Chondrocyte (in vitro differentiated cells): ENCODE data around the gene DENND4C. TPM values are rescaled to one million over a fixed set of nuclear protein-coding genes. Genes with fewer than 3 reads are reported as not detected.

ENCODE experiments used
- DNase-seq: peaks from one replicate; pipeline ENCODE4 v3.0.0; 2021; ENCODE audit warnings: mixed read lengths, low spot score
- H3K27ac Mint-ChIP-seq: one replicate; pipeline ENCODE4 v1.8.0; 2021; ENCODE audit warnings: mild to moderate bottlenecking, moderate library complexity, mixed read lengths; ENCODE audit not compliant: unreplicated experiment
- H3K27me3 Mint-ChIP-seq: 2 replicates; pipeline ENCODE4 v1.8.0; 2021; ENCODE audit warnings: low read depth, mixed read lengths
- H3K36me3 Mint-ChIP-seq: 2 replicates; pipeline ENCODE4 v1.8.0; 2021; ENCODE audit warnings: low read depth, mixed read lengths
- H3K4me1 Mint-ChIP-seq: 2 replicates; pipeline ENCODE4 v1.8.0; 2021; ENCODE audit warnings: low read depth, mild to moderate bottlenecking, mixed read lengths
- H3K4me3 Mint-ChIP-seq: one replicate; pipeline ENCODE4 v1.8.0; 2021; ENCODE audit warnings: mild to moderate bottlenecking, moderate library complexity, mixed read lengths; ENCODE audit not compliant: unreplicated experiment
- H3K9me3 Mint-ChIP-seq: 2 replicates; pipeline ENCODE4 v1.8.0; 2021; ENCODE audit warnings: low read depth, mixed read lengths
- total RNA-seq: library from RNA; stranded (reverse); gene quantifications from 3 replicates; pipeline ENCODE4 v1.2.1, GENCODE V29; 2021
- TF ChIP-seq, protein P1 (sequence below): fragments of 200-600 bp; sonication (generic); IDR thresholded peaks from 2 replicates; pipeline ENCODE4 v1.5.0; 2021; ENCODE audit warnings: antibody characterized with exemption, mild to moderate bottlenecking, moderate library complexity

The DENND4C gene
- total RNA-seq, 1 donor from 2014 or later = 27.0 TPM

DNA sequence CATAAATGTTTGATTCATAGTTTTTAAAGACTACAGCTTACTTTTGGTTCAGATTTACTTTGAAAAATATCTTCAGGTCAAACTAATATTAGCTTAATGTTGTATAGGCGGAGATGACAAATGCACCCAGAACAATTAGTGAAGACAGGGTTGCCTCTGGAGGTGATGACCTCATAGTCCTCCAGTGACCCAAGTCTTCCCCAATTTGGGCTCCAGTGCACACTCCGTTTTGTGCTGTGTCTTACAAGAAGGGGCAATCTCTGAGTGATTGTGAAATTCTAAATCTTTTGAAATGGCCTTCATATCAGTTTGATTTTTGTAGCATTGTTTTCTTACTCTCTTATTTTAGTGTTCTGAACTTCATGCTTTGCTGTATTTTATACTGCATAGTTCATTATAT lies 57.6 kb downstream of the DENND4C start:
- Mint-ChIP-seq H3K27me3 (no peaks in the 10 kb centered on the region), H3K4me3 (no peak overlapping the region), H3K36me3 (peaks cover 14% of the 10 kb centered on the region), H3K9me3 (no peaks in the 10 kb centered on the region), H3K4me1 (peaks cover 32% of the 10 kb centered on the region), H3K27ac (no peak overlapping the region)
- TF ChIP-seq, protein P1, sequence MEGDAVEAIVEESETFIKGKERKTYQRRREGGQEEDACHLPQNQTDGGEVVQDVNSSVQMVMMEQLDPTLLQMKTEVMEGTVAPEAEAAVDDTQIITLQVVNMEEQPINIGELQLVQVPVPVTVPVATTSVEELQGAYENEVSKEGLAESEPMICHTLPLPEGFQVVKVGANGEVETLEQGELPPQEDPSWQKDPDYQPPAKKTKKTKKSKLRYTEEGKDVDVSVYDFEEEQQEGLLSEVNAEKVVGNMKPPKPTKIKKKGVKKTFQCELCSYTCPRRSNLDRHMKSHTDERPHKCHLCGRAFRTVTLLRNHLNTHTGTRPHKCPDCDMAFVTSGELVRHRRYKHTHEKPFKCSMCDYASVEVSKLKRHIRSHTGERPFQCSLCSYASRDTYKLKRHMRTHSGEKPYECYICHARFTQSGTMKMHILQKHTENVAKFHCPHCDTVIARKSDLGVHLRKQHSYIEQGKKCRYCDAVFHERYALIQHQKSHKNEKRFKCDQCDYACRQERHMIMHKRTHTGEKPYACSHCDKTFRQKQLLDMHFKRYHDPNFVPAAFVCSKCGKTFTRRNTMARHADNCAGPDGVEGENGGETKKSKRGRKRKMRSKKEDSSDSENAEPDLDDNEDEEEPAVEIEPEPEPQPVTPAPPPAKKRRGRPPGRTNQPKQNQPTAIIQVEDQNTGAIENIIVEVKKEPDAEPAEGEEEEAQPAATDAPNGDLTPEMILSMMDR = no peak
- DNase-seq = no peak

DNA sequence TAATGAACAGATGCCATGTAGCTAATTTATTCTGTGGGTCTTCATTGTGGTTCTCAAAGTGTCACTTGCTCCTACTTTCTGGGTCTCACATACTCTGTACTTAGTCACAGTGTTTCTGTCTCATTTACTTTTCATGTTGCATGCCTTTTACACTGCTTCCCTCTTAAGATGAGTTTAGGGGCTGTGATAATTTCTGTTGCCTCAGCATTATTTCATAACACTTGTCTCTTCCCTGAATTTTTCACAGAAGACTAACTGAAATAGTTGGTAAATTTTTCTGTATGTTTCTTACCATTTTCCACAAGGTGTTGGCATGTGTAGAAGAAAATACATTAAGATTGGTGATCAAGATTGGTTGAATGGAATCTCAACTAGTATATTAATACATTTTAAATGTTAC lies 59.6 kb downstream of the DENND4C start:
- Mint-ChIP-seq H3K4me3 (no peak overlapping the region), H3K36me3 (peaks cover 18% of the 10 kb centered on the region), H3K27ac (no peak overlapping the region), H3K4me1 (peaks cover 28% of the 10 kb centered on the region), H3K9me3 (no peaks in the 10 kb centered on the region), H3K27me3 (no peaks in the 10 kb centered on the region)
- TF ChIP-seq, protein P1 = no peak
- DNase-seq = no peak

DNA sequence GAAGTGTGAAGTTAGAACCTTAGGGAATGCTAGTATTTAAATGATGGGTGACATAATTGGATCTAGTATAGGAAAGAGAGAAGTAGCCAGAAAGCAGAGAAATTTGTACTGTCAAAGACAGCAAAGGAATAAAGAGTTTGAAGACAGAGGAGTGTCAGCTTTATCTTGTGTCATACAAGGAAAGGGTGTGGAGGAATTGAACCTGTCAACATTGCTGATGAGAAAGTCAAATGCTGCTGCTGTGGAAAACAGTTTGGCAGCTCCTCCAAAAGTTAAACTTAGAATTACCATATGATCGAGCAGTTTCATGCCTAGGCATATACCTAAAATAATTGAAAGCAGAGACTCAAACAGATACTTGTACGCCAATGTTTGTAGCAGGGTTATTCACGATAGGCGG lies 63.7 kb downstream of the DENND4C start:
- DNase-seq = no peak
- TF ChIP-seq, protein P1 = no peak
- Mint-ChIP-seq H3K27ac (no peak overlapping the region), H3K27me3 (no peaks in the 10 kb centered on the region), H3K36me3 (peaks cover 16% of the 10 kb centered on the region), H3K4me1 (peaks cover 31% of the 10 kb centered on the region), H3K4me3 (no peak overlapping the region), H3K9me3 (no peaks in the 10 kb centered on the region)

DNA sequence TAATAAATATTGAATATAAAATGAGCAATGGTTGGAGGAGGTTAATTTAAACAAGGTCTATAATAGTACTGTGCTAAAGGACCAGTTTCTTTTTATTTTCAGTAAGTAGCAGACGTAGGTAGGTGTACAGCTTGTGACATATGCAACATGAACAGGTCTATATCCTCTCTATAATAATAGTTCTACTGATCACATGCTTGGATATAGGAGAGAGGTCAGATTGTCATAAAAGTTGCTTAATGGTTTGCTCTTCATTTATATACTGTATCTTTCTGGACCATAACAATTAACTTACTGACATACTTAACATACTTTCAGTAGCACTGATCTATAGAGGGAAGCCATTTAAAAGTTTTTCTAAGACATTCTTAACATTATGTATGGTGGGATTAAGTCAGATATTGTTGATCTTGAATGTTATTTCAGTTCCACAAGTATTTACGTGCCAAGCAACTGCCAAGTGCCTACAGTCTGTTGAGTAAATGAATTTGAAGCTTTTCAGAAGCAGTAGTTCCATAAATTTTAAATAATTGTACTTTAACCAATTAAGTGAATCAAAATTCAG lies 68.0 kb downstream of the DENND4C start:
- Mint-ChIP-seq H3K27ac (peak overlapping the region; percentile 70), H3K4me1 (peaks cover 41% of the 10 kb centered on the region), H3K9me3 (no peaks in the 10 kb centered on the region), H3K4me3 (peak overlapping the region; percentile 7), H3K36me3 (peaks cover 19% of the 10 kb centered on the region), H3K27me3 (no peaks in the 10 kb centered on the region)
- DNase-seq = no peak
- TF ChIP-seq, protein P1 = no peak

DNA sequence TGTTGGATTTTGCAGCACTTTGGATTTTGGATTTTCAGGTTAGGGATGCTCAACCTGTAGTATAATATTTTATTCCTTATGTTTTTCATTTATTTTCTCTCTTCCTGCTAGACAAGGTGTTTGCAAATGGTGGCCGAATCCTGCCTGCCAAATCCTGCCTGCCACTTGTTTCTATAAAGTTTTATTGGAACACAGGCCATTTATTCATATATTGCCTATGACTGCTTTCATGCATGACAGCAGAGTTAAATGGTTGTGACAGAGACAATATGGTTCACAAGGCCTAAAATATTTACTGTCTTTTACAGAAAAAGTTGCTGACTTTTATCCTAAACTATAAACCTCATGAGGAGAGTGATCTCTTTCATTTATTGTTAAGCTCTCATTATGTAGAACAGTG lies 72.7 kb downstream of the DENND4C start:
- DNase-seq = no peak
- Mint-ChIP-seq H3K36me3 (peaks cover 19% of the 10 kb centered on the region), H3K27me3 (no peaks in the 10 kb centered on the region), H3K27ac (no peak overlapping the region), H3K9me3 (no peaks in the 10 kb centered on the region), H3K4me1 (peaks cover 25% of the 10 kb centered on the region), H3K4me3 (no peak overlapping the region)
- TF ChIP-seq, protein P1 = no peak
